Raji (cell line): ENCODE measurements around the gene SCGB1D1.

Experiments used
- POLR2A ChIP-seq: IDR thresholded peaks from 2 replicates; pipeline ENCODE4 v1.6.1; 2011; ENCODE audit warnings: low read depth, low read length, control low read depth; ENCODE audit not compliant: insufficient read depth

The SCGB1D1 gene

GRCh38 chr11:62202910-62203309, 12.9 kb downstream of the SCGB1D1 start:
- TF ChIP-seq POLR2A, result no peak

GRCh38 chr11:62204430-62204829, 14.4 kb downstream of the SCGB1D1 start:
- TF ChIP-seq POLR2A, result no peak

DNA sequence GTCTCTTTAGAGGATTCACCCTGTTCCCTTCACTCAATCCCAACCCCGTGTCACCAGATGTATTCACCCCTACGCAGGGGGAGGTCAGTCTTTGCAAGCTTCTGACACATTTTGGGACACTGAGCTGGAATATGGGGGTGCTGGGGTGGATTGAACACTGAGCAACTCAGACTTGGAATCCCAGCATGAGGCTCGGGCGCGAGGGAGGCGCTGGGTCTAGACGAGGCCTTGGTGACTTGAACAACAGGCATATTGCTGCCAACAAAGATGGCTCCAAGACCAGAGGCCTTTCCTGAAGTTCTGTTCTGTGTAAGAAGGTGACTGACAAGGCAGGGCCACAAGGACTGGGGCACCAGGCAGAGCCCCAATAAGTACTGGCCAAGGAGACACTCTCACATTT, 15.4 kb downstream of the SCGB1D1 start:
- no peak for TF ChIP-seq POLR2A

DNA sequence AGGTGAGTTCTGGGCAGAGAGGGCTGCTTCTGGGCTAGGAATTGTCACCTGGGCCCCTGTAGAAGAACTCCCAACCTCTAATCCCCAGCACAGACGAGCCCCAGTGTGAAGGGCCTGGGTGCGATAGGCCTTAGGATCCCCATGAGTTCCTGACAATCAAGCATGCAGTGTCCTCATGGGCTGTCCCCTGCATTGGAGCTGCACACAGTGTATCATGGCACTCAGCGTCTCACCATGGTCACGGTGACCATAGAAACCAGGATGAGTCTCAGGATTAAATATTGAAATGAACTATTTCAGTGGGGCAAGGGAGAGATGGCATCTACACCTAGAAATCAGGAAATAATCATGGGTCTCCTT, 18.7 kb downstream of the SCGB1D1 start:
- TF ChIP-seq POLR2A, result no peak

DNA sequence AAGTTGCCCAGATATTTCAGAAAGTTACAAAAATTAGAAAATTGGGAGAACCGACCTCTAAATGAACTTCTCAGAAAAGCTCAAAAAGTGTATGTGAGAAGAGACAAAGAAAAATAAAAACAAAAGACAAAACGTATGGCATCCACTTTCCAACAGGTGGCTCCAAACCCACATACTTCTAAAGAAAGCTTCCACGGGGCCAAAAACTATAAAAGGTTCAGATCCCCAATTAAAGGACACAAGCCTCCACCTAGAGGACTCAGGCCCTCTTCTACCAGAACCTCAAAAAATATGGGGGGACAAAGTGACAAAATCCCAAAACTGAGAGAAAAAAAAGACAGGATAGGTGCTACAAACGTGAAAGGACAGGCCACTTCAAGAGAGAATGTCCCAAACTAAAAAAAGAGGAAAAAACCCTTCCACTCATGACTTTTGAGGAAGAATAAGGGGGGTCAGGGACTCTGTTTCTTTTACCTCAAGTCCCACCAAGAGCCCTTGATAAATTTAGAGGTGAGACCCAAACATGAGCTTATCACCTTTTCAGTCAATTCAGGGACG, 27.3 kb downstream of the SCGB1D1 start:
- TF ChIP-seq POLR2A, result no peak

- no peak for TF ChIP-seq POLR2A
Measured at GRCh38 chr11:62221498-62221897, 31.5 kb downstream of the SCGB1D1 start.

GRCh38 chr11:62223095-62223494, 33.1 kb downstream of the SCGB1D1 start:
- TF ChIP-seq POLR2A, result no peak

GRCh38 chr11:62233730-62234129, 43.7 kb downstream of the SCGB1D1 start:
- TF ChIP-seq POLR2A, result no peak

DNA sequence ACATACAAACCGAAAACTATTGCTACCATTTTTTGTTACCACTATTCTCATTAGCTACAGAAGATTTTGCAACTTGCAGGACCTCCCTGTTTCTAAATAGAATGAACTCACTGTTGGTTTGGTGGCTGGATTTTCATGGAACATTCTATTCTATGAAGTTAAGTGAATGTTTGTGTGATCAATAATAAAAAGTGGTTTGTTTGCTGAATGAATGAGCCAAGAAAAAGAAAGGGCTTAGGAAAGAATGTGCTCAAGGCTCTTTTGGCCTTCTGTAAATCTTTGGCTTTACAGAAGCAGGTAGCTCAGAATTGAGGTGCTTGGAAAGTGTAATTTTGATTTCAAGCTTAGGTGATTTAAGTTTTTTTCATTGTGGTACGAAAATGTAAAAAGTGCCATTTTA, 46.2 kb downstream of the SCGB1D1 start:
- TF ChIP-seq POLR2A, result no peak

GRCh38 chr11:62237499-62237898, 47.5 kb downstream of the SCGB1D1 start:
- TF ChIP-seq POLR2A, result no peak

- TF ChIP-seq POLR2A, result no peak
Measured at GRCh38 chr11:62238151-62238550, 48.1 kb downstream of the SCGB1D1 start.

DNA sequence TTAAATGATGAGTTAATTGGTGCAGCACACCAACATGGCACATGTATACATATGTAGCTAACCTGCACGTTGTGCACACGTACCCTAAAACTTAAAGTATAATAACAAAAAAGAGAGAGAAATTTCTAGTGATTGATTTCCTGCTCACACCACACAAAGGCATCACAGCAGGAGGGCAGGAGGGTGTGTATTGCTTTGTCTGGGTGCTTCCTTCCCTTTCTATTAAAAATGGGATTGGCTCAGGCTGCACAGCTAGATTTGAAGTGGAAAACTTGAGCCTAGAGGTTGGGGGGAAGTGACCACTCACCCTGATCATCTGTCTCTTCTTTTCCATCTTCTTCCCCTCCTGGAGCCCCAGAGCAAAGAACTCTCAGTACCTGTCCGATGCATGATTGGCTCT, 51.1 kb downstream of the SCGB1D1 start:
- TF ChIP-seq POLR2A, result no peak

- TF ChIP-seq POLR2A, result no peak
Measured at GRCh38 chr11:62242021-62242420, 52.0 kb downstream of the SCGB1D1 start, which contains the start of gene SCGB1D2. Gene SCGB1D2, plus strand, starts transcription at chr11:62242239. Its CDS starts 69 bp downstream, at chr11:62242308.
